SK-N-SH treated with all-trans-retinoic acid at 6 μM for 48 hours (cell line): ENCODE data around the gene MARCHF10.

Experiments used
- ARNTL ChIP-seq: fragments of 450-650 bp; formaldehyde crosslinking; IDR thresholded peaks from 2 replicates; pipeline ENCODE4 v1.5.0; 2020; ENCODE audit warnings: low read depth, mild to moderate bottlenecking, moderate library complexity, borderline replicate concordance
- BACH2 ChIP-seq: fragments of 250-450 bp; sonication (Bioruptor Pico); IDR thresholded peaks from 2 replicates; pipeline ENCODE4 v1.9.0; 2021; ENCODE audit warnings: mild to moderate bottlenecking, borderline replicate concordance
- CSDC2 ChIP-seq: fragments of 250-450 bp; sonication (Bioruptor Pico); IDR thresholded peaks from 2 replicates; pipeline ENCODE4 v1.5.0; 2020; ENCODE audit warnings: mild to moderate bottlenecking, moderate library complexity
- ESRRG ChIP-seq: fragments of 250-450 bp; sonication (Bioruptor Pico); IDR thresholded peaks from 2 replicates; pipeline ENCODE4 v1.6.1; 2021; ENCODE audit warnings: mild to moderate bottlenecking
- ISL1 ChIP-seq: fragments of 250-450 bp; sonication (Bioruptor Pico); IDR thresholded peaks from 2 replicates; pipeline ENCODE4 v2.1.2; 2022; ENCODE audit warnings: mild to moderate bottlenecking, moderate library complexity
- OSR1 ChIP-seq: fragments of 250-450 bp; sonication (Bioruptor Pico); IDR thresholded peaks from 2 replicates; pipeline ENCODE4 v1.8.0; 2022; ENCODE audit warnings: moderate library complexity, mild to moderate bottlenecking, inconsistent platforms
- PATZ1 ChIP-seq: fragments of 250-450 bp; sonication (Bioruptor Pico); IDR thresholded peaks from 2 replicates; pipeline ENCODE4 v1.8.0; 2020; ENCODE audit warnings: mild to moderate bottlenecking, moderate library complexity, borderline replicate concordance
- POU6F1 ChIP-seq: fragments of 250-450 bp; sonication (Bioruptor Pico); IDR thresholded peaks from 2 replicates; pipeline ENCODE4 v1.8.0; 2021; ENCODE audit warnings: low read depth, mild to moderate bottlenecking, moderate library complexity, borderline replicate concordance
- PPARA ChIP-seq: fragments of 250-450 bp; sonication (Bioruptor Pico); IDR thresholded peaks from 2 replicates; pipeline ENCODE4 v1.5.0; 2020; ENCODE audit warnings: mild to moderate bottlenecking, borderline replicate concordance
- RARB ChIP-seq: fragments of 250-450 bp; sonication (Bioruptor Pico); IDR thresholded peaks from 2 replicates; pipeline ENCODE4 v1.8.0; 2021; ENCODE audit warnings: mild to moderate bottlenecking, moderate library complexity
- SNAI2 ChIP-seq: fragments of 250-450 bp; sonication (Bioruptor Pico); IDR thresholded peaks from 2 replicates; pipeline ENCODE4 v1.5.0; 2020; ENCODE audit warnings: mild to moderate bottlenecking, moderate library complexity
- ZFP3 ChIP-seq: fragments of 250-450 bp; sonication (Bioruptor Pico); IDR thresholded peaks from 2 replicates; pipeline ENCODE4 v1.5.0; 2020; ENCODE audit warnings: mild to moderate bottlenecking, moderate library complexity
- ZFP30 ChIP-seq: fragments of 450-650 bp; formaldehyde crosslinking; IDR thresholded peaks from 2 replicates; pipeline ENCODE4 v1.5.0; 2022; ENCODE audit warnings: mild to moderate bottlenecking, moderate library complexity
- ZNF565 ChIP-seq: fragments of 450-650 bp; formaldehyde crosslinking; conservative IDR thresholded peaks from 2 replicates; pipeline ENCODE4 v1.5.0; 2020; ENCODE audit warnings: low read depth, mild to moderate bottlenecking, moderate library complexity

- TF ChIP-seq ESRRG (no peak), OSR1 (CRISPR knock-in tag) (no peak), ZFP3 (no peak), ZFP30 (CRISPR knock-in tag) (no peak), ISL1 (no peak), CSDC2 (CRISPR knock-in tag) (no peak), ARNTL (CRISPR knock-in tag) (no peak), SNAI2 (CRISPR knock-in tag) (no peak), POU6F1 (CRISPR knock-in tag) (no peak), PPARA (CRISPR knock-in tag) (no peak), PATZ1 (CRISPR knock-in tag) (no peak), RARB (no peak), BACH2 (CRISPR knock-in tag) (no peak), ZNF565 (no peak)
Measured at GRCh38 chr17:62741290-62741689, 66.8 kb downstream of the MARCHF10 start.
